ES-I3 (cell line): ENCODE data around the gene CTDSPL2.
"Not testable (repeated sequence)": the region's sequence is repeated elsewhere in the genome, so short reads cannot be mapped to it uniquely, and the experiment has no call there.

ENCODE experiments used
- H3K36me3 ChIP-seq: 2 replicates; pipeline ENCODE4 v1.6.1; 2013; ENCODE audit warnings: mild to moderate bottlenecking, low read length, control low read depth, moderate library complexity; ENCODE audit not compliant: insufficient read depth
- H3K4me1 ChIP-seq: 2 replicates; pipeline ENCODE4 v1.6.1; 2013; ENCODE audit warnings: mild to moderate bottlenecking, control low read depth, low read length; ENCODE audit not compliant: insufficient read depth
- H3K9ac ChIP-seq: 2 replicates; pipeline ENCODE4 v1.6.1; 2013; ENCODE audit warnings: low read depth, mild to moderate bottlenecking, low read length, moderate library complexity
- H3K9me3 ChIP-seq: 2 replicates; pipeline ENCODE4 v1.6.1; 2013; ENCODE audit warnings: mild to moderate bottlenecking, low read length, moderate library complexity; ENCODE audit not compliant: control insufficient read depth, insufficient read depth

CTDSPL2 gene

DNA sequence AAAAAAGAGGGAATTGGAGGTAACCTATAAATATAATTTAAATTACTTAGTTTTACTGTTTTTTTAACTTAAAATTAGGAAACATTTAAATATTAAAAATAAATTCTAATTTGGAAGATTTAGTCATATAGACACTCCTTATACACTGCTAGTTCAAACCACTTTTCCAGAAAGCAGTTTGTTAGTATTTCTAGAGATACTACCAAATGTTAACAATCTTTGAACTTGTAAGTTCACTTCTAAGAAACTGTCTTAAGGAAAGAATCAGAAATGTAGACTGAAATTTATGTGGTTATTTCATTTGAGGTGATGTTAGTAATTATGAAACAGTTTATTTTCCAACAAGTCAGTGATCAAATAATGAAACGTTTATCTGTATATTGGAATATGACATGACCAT lies 22.7 kb downstream of the CTDSPL2 start:
- Histone ChIP-seq H3K4me1 (no peaks in the 10 kb centered on the region), H3K9me3 (no peaks in the 10 kb centered on the region), H3K36me3 (no peaks in the 10 kb centered on the region), H3K9ac (no peak overlapping the region)

DNA sequence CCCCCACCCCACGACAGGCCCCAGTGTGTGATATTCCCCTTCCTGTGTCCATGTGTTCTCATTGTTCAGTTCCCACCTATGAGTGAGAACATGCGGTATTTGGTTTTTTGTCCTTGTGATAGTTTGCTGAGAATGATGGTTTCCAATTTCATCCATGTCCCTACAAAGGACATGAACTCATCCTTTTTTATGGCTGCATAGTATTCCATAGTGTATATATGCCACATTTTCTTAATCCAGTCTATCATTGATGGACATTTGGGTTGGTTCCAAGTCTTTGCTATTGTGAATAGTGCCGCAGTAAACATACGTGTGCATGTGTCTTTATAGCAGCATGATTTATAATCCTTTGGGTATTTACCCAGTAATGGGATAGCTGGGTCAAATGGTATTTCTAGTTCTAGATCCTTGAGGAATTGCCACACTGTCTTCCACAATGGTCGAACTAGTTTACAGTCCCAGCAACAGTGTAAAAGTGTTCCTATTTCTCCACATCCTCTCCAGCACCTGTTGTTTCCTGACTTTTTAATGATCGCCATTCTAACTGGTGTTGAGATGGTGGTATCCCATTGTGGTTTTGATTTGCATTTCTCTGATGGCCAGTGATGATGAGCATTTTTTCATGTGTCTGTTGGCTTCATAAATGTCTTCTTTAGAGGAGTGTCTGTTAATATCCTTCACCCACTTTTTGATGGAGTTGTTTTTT lies 26.3 kb downstream of the CTDSPL2 start:
- H3K9ac ChIP-seq, H3K36me3 ChIP-seq, H3K4me1 ChIP-seq, H3K9me3 ChIP-seq: not testable (repeated sequence)

DNA sequence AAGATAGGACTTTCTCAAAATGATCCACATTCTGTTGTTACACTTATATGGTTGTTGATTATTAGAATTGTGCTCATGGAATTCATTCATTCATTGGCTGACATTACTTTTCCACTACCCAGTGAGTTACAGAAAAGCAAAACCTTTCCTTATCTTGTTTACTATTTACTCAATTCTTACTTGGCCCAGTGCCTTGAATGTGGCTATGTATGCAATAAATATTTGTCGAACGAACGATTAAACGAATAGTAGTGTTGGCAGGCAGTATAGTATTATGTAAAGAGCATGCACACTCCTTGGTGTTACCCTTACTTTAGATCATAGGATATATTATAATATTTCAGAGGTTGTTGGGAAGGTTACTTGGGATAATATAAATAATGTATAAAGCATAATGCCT lies 31.0 kb downstream of the CTDSPL2 start:
- Histone ChIP-seq H3K9me3 (no peaks in the 10 kb centered on the region), H3K36me3 (no peaks in the 10 kb centered on the region; the same call in 1 of the 2 replicates), H3K4me1 (no peaks in the 10 kb centered on the region), H3K9ac (no peak overlapping the region)

DNA sequence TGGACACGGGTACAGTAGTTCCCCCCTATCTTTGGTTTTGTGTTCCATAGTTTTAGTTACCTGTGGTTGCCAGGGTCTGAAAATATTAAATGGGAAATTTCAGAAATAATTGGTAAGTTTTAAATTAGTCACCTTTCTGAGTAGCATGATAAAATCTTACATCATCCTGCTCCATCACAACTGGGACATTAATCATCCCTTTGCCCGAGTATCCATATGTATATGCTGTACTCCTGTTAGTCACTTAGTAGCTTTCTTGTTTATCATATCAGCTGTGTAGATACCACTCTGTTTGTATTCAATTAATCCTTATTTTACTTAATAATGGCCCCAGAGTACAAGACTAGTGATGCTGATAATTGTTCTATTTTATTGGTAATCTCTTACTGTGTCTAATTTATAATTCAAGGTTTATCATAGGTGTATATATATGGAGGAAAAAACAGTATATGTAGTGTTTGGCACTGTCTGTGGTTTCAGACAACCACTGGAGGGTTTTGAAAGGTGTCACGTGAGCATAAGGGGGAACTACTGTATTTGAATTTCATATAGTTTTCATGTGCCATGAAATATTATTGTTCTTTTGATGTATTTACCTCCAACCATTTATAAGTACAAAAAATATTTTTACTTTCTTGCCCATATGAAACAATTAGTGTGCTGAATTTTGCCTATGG lies 41.4 kb downstream of the CTDSPL2 start:
- H3K9me3 ChIP-seq: no peaks in the 10 kb centered on the region
- no peaks in the 10 kb centered on the region for H3K4me1 ChIP-seq
- peaks cover 6% of the 10 kb centered on the region for H3K36me3 ChIP-seq
- H3K9ac ChIP-seq: no peak overlapping the region

DNA sequence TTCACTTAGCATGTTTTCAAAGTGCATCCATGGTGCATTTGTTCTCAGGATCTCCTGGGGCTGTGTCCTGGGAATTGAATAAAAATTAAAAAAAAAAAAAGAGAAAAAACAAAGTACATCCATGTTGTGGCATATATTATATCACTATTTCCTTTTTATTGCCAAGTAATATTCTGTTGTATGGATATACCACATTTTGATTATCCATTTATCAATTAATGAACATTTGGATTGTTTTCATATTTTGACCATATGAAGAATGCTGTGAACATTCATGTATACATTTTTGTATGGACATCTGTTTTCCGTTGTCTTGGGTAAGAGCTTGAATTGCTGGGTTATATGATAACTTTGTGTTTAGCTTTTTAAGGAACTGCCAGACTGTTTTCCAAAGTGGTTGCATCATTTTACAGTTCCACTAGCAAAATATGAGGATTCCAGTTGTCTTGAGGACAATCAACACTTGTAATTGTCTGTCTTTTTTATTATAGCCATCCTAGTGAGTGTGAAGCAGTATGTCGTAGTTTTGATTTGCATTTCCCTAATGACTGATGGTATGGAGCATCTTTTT lies 44.5 kb downstream of the CTDSPL2 start:
- no peaks in the 10 kb centered on the region; the same call in 1 of the 2 replicates for H3K36me3 ChIP-seq
- no peak overlapping the region for H3K9ac ChIP-seq

DNA sequence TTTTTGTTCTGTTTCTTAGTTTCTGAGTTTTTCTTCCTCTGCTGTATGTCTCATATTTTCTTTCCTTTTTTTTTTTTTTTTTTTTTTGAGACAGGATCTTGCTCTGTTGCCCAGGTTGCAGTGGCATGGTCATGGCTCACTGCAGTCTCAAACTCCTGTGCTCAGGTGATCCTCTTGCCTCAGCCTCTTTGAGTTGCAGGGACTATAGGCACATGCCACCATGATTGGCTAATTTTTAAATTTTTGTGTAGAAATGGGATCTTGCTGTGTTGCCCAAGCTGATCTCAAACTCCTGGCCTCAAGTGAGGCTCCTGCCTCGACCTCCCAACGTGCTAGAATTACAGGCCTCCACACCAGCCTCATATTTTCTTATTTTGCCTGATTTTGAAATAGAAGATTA lies 51.9 kb downstream of the CTDSPL2 start:
- H3K9me3 ChIP-seq: no peaks in the 10 kb centered on the region
- H3K4me1 ChIP-seq: no peaks in the 10 kb centered on the region
- H3K36me3 ChIP-seq: no peaks in the 10 kb centered on the region
- H3K9ac ChIP-seq: no peak overlapping the region

More for the DNA sequence above, 44.5 kb downstream of the CTDSPL2 start:
- Histone ChIP-seq H3K4me1 (no peaks in the 10 kb centered on the region), H3K9me3 (no peaks in the 10 kb centered on the region)

DNA sequence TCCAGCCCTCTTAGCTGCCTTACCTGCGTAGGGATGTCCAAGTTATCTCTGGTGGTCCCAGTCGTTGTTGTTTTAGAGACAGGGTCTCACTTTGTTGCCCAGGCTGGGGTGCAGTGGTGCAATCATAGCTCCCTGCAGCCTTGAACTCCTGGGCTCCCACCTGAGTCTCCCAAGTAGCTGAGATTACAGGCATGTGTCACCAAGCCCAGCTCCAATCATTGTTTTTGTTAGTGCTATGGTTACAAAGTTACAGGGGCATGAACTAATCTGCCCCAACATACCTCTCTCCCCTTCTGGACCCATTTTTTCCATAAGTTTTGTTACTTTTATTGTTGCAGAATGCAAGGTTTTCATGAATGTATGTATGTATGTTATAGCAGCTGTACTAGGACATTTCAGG lies 54.7 kb downstream of the CTDSPL2 start:
- Histone ChIP-seq H3K9ac (no peak overlapping the region), H3K9me3 (no peaks in the 10 kb centered on the region)

DNA sequence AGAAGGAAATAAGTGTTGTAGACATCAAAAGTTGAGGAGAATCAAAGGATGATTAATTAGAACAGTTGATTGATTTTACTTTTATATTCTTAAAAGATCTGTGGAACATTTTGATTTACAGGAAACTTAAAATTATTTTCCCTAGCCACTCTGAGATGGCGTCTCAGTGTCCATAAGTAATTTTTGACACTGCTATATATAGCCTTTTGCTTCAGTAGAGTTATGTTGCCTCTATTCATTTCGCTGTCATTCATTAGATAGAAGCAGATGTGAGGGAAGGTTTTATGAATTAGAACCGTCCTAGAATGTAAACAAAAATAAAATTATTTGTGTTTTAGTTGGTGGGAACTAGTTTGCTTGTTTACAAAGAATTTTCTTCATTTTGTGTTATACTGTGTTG lies 58.5 kb downstream of the CTDSPL2 start:
- Histone ChIP-seq H3K9me3 (no peaks in the 10 kb centered on the region), H3K9ac (no peak overlapping the region), H3K4me1 (no peaks in the 10 kb centered on the region), H3K36me3 (0 out of 2 replicates have a peak, but pooled peaks cover 2% of the 10 kb centered on the region)

More for the DNA sequence above, 54.7 kb downstream of the CTDSPL2 start:
- Histone ChIP-seq H3K4me1 (no peaks in the 10 kb centered on the region), H3K36me3 (0 out of 2 replicates have a peak, but pooled peaks cover 2% of the 10 kb centered on the region)

DNA sequence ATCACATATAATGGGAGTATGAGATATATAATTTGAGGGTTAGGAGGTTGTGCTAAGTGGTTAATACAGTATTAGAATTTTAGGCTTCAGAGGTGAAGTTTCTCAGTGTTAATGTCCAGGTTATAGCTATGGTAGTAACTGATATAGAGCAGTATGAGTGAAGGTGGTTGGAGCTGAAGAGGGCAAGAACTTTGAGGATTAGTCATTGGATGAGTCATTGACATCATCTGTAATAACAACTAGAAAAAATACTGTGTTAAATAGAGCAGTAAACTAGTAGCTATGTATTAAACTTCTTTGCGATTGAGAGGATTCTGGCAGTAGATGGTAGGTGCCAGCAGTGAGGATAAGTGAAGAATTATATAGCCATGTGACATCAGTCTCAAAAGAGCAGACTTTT lies 62.0 kb downstream of the CTDSPL2 start:
- peaks cover 2% of the 10 kb centered on the region; the same call in 1 of the 2 replicates for H3K36me3 ChIP-seq
- H3K4me1 ChIP-seq: no peaks in the 10 kb centered on the region
- no peak overlapping the region for H3K9ac ChIP-seq
- H3K9me3 ChIP-seq: no peaks in the 10 kb centered on the region

DNA sequence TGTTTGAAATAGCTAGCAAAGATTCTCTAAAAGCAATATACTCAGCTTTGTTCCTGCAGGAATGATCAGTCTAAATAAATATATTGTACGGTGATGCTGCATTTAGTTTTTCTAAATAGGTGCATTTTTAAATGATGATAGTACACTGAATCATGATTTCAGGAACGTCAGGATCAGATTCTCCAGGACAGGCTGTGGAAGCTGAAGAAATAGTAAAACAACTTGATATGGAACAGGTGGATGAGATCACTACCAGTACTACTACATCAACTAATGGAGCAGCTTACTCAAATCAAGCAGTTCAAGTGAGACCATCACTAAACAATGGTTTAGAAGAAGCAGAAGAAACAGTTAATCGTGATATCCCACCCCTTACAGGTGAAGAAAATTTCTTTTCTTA lies 63.2 kb downstream of the CTDSPL2 start:
- H3K9me3 ChIP-seq: no peaks in the 10 kb centered on the region
- no peak overlapping the region for H3K9ac ChIP-seq
- H3K4me1 ChIP-seq: no peaks in the 10 kb centered on the region
- no peaks in the 10 kb centered on the region; the same call in 1 of the 2 replicates for H3K36me3 ChIP-seq

DNA sequence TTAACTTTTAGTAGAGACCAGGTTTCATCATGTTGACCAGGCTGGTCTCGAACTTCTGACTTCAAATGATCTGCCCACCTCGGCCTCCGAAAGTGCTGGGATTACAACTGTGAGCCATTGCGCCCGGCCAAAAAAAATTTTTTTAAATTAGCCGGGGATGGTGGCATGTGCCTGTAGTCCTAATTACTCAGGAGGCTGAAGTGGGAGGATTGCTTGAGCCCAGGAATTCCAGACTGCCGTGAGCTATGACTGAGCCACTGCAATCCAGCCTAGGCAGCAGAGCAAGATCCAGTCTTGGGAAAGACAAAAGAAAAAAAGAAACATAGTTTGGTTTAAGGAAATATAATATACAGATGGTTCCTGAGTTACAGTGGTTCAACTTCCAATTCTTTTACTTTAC lies 64.6 kb downstream of the CTDSPL2 start:
- H3K36me3 ChIP-seq: no peaks in the 10 kb centered on the region; the same call in none of the 2 replicates
- no peaks in the 10 kb centered on the region for H3K4me1 ChIP-seq
- no peaks in the 10 kb centered on the region for H3K9me3 ChIP-seq
- H3K9ac ChIP-seq: no peak overlapping the region

DNA sequence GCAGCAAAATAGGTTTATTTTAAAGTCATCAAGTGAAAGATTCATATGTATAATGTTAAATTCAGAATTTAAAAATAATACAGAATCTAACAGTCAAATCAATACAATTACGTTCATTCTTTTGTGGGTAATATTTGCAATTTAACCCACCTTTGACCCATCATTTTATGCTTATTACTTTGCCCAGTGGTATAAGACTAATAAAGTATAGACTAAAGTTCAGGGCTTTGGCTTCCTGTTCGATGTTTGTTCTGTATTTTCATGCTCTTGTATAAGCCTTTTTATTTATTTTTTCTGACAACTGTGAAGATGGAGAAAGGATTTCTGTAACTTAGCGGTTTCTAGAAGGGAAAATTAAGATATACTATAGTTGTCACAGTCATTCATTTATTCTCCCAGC lies 65.2 kb downstream of the CTDSPL2 start:
- H3K9me3 ChIP-seq: no peaks in the 10 kb centered on the region
- H3K4me1 ChIP-seq: no peaks in the 10 kb centered on the region
- no peaks in the 10 kb centered on the region; the same call in none of the 2 replicates for H3K36me3 ChIP-seq
- no peak overlapping the region for H3K9ac ChIP-seq

DNA sequence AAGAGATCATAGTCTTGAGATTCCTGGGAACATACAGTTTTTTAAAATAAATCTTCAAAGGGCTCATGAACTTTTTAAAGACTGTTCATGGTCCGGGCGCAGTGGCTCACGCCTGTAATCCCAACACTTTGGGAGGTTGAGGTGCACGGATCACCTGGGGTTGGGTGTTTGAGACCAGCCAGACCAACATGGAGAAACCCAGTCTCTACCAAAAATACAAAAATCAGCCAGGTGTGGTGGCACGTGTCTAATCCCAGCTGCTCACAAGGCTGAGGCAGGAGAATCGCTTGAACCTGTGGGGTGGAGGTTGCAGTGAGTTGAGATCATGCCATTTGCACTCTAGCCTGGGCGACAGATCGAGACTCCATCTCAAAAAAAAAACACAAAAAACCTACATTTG lies 68.1 kb downstream of the CTDSPL2 start:
- Histone ChIP-seq H3K36me3 (no peaks in the 10 kb centered on the region; the same call in none of the 2 replicates), H3K9me3 (no peaks in the 10 kb centered on the region), H3K9ac (no peak overlapping the region), H3K4me1 (no peaks in the 10 kb centered on the region)

DNA sequence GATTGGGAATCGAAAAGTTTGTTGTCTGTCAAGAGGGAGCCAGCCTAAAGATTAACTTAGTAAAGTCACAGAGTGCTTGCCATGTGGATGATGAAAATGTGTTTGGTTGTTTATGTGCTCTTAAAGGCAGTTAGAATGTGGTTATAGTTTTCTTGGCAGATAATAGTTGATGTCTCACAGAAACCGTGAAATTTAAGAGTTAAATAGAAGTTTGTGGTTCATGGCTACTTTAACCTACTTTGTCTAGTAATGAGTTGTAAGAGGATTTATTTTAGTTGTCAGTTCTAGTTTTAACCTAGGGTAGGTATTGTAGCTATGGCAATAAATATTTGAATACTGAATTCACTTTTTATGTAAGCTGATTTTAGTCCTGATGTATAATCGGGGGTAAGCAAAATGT lies 73.1 kb downstream of the CTDSPL2 start:
- no peaks in the 10 kb centered on the region; the same call in 1 of the 2 replicates for H3K36me3 ChIP-seq
- H3K9ac ChIP-seq: no peak overlapping the region
- H3K4me1 ChIP-seq: no peaks in the 10 kb centered on the region
- no peaks in the 10 kb centered on the region for H3K9me3 ChIP-seq
